Upper lobe of left lung (tissue), 6 donors: ENCODE data around the gene TMEM186. TPM values are rescaled to one million over a fixed set of nuclear protein-coding genes. Genes with fewer than 3 reads are reported as not detected.
A peak's percentile ranks its signal among the peaks of the same experiment; 100 is the strongest.

ENCODE experiments used
- ATAC-seq, 2 donors: fragments of 200-7000 bp; cut with Tn5 transposase; one replicate each; pipeline ENCODE4 v1.9.1; 2022; ENCODE audit warnings: mild to moderate bottlenecking in 2 of 2, moderate library complexity in 2 of 2; ENCODE audit not compliant: low FRiP score in 2 of 2
- DNase-seq, 2 donors: peaks; one replicate each; pipeline ENCODE4 v3.0.0-alpha.2; 2019 to 2020
- H3K27ac ChIP-seq, 4 donors: fragments of 200-600 bp; sonication (generic); one replicate each; pipeline ENCODE4 v1.5.1; 2016 to 2019
- H3K27me3 ChIP-seq, 4 donors: fragments of 200-600 bp; sonication (generic); one replicate each; pipeline ENCODE4 v1.5.1; 2017 to 2019
- H3K36me3 ChIP-seq, 4 donors: fragments of 200-600 bp; sonication (generic); one replicate each; pipeline ENCODE4 v1.5.1; 2016 to 2019
- H3K4me1 ChIP-seq, 4 donors: fragments of 200-600 bp; sonication (generic); one replicate each; pipeline ENCODE4 v1.5.1; 2018 to 2019
- H3K4me3 ChIP-seq, 4 donors: fragments of 200-600 bp; sonication (generic); one replicate each; pipeline ENCODE4 v1.5.1; 2017 to 2019; ENCODE audit warnings: mild to moderate bottlenecking in 2 of 4, moderate library complexity in 1 of 4
- H3K9me3 ChIP-seq, 4 donors: fragments of 200-600 bp; sonication (generic); one replicate each; pipeline ENCODE4 v1.5.1; 2018 to 2019
- EP300 ChIP-seq, 4 donors: sonication (generic); formaldehyde crosslinking; IDR thresholded peaks; one replicate each; pipeline ENCODE4 v1.5.1; 2017; ENCODE audit warnings: antibody characterized with exemption in 4 of 4, control low read depth in 2 of 4
- POLR2A ChIP-seq, 4 donors: fragments of 450-650 bp; IDR thresholded peaks; one replicate each; pipeline ENCODE4 v1.5.1; 2016 to 2017; ENCODE audit warnings: antibody characterized with exemption in 4 of 4, mild to moderate bottlenecking in 2 of 4
- POLR2AphosphoS5 ChIP-seq, 2 donors: sonication (generic); formaldehyde crosslinking; IDR thresholded peaks; one replicate each; pipeline ENCODE4 v1.5.1; 2017; ENCODE audit warnings: antibody characterized with exemption in 2 of 2
- WGBS, 2 donors: methylation state at CpG; one replicate each; pipeline ENCODE4 v1.1.5; 2017 to 2018; 5-methylcytosine and 5-hydroxymethylcytosine counted together
- total RNA-seq, 6 donors: library from RNA; depleted of rRNA in 4 of 6; stranded (reverse); fragments of >200 nt in 4 of 6; gene quantifications; one replicate each; pipeline versions ENCODE4 v1.1.0 to v1.2.1, GENCODE V29; 2016 to 2021
- TF ChIP-seq, protein P1 (sequence below), 6 experiments: fragments of 450-650 bp in 4 of 6; fragments of 200-600 bp in 2 of 6; sonication (generic) in 2 of 6; IDR thresholded peaks; one replicate each; pipeline ENCODE4 v1.5.1; 2016 to 2019; ENCODE audit warnings: antibody characterized with exemption in 6 of 6
- donor health status: DM: no; HTN: no; CAD: no; lungs with moderate emphysema.
- donor health status: DM: no; HTN: yes; CAD: no; lungs with severe emphysema.

TMEM186 gene
- total RNA-seq, 6 donors from 2014 or later: 4.2 to 10.7 (median 6.9) TPM

DNA sequence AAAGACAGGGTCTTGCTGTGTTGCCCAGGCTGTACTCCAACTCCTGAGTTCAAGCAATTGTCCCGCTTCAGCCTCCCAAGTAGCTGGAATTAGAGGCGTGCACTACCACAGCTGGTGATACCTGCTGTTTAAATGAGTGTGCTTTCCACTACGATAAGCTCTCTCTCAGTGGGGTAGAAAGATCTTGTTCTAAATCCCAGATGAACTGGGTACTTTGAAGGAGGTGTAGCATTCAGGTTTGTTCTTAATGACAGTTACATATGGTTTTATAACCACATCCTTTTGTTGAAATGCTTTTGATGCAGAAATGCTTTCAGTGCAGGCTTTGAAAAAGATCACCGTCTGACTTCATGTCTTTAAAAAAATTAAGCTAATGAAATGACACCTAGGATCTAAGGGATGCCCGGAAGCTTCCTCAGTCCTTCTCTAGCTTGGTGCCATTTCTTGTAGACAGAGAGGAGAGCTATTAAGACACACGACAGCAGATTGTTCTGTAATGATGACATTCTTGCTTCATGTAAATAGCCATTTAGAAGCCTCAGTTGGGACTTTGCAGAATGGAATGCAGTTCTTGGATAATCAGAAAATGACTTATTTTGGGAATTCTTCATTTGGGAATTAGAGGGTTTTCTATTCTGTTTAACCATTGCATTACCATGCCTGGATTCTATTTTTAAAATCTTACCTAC lies 19.7 kb upstream of the TMEM186 start:
- no peaks in the 10 kb centered on the region for H3K27me3 ChIP-seq
- WGBS, 2 donors: 81 to 82% methylated on average over 6 of the region's 6 CpGs
- ATAC-seq: no peak
- H3K4me3 ChIP-seq: no peak overlapping the region
- DNase-seq: no peak
- no peaks in the 10 kb centered on the region for H3K9me3 ChIP-seq
- peaks cover 25 to 92% (median 63%) of the 10 kb centered on the region in 4 donors for H3K36me3 ChIP-seq
- H3K4me1 ChIP-seq: peaks cover 0 to 6% (median 0%) of the 10 kb centered on the region in 4 donors
- no peak overlapping the region for H3K27ac ChIP-seq
- TF ChIP-seq, protein P1, sequence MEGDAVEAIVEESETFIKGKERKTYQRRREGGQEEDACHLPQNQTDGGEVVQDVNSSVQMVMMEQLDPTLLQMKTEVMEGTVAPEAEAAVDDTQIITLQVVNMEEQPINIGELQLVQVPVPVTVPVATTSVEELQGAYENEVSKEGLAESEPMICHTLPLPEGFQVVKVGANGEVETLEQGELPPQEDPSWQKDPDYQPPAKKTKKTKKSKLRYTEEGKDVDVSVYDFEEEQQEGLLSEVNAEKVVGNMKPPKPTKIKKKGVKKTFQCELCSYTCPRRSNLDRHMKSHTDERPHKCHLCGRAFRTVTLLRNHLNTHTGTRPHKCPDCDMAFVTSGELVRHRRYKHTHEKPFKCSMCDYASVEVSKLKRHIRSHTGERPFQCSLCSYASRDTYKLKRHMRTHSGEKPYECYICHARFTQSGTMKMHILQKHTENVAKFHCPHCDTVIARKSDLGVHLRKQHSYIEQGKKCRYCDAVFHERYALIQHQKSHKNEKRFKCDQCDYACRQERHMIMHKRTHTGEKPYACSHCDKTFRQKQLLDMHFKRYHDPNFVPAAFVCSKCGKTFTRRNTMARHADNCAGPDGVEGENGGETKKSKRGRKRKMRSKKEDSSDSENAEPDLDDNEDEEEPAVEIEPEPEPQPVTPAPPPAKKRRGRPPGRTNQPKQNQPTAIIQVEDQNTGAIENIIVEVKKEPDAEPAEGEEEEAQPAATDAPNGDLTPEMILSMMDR (IDR thresholded peaks at IDR 0.05): no peak
- TF ChIP-seq POLR2AphosphoS5 (IDR thresholded peaks at IDR 0.05) (no peak), POLR2A (IDR thresholded peaks at IDR 0.05) (no peak)

DNA sequence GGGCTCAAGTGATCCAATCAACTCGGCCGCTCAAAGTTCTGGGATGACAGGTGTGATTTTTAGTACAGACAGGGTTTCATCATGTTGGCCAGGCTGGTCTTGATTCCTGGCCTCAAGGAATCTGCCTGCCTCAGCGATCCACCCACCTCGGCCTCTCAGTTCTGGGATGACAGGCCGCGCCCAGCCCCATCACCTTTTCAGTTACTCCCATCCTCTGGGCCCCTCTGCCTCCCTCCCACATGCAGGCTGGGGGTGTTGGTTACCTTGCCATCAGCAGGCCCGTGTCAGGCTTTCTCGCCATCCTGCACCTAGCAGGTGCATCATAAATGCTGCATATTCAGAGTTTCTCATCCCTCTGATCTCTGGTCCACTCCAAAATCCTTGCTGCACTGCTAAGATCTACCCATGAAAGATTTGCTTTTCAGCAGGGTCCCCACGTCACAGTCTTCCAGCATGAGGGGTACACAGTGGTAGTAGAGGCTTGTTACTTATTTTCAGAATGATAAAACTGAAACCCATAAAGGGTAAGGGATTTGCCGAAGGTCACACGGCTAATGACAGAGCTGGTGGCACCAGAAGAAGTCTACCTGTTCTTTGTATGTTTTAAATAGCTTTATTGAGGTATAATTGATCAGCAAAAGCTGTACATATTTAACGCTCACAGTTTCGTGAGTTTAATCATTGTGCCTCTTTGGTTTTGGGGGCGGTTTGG lies 16.8 kb upstream of the TMEM186 start:
- 84 to 89% methylated on average over 14 of the region's 14 CpGs for WGBS, 2 donors
- no peak for TF ChIP-seq EP300 (IDR thresholded peaks at IDR 0.05)
- TF ChIP-seq POLR2A (IDR thresholded peaks at IDR 0.05): no peak
- no peak for TF ChIP-seq POLR2AphosphoS5 (IDR thresholded peaks at IDR 0.05)
- TF ChIP-seq, protein P1 (IDR thresholded peaks at IDR 0.05): no peak
- Histone ChIP-seq H3K4me3 (no peak overlapping the region), H3K36me3 (peaks cover 42 to 99% (median 79%) of the 10 kb centered on the region in 4 donors), H3K27me3 (no peaks in the 10 kb centered on the region), H3K27ac (no peak overlapping the region), H3K9me3 (no peaks in the 10 kb centered on the region), H3K4me1 (peaks cover 0 to 6% (median 0%) of the 10 kb centered on the region in 4 donors)
- ATAC-seq (no peak), DNase-seq (no peak)

DNA sequence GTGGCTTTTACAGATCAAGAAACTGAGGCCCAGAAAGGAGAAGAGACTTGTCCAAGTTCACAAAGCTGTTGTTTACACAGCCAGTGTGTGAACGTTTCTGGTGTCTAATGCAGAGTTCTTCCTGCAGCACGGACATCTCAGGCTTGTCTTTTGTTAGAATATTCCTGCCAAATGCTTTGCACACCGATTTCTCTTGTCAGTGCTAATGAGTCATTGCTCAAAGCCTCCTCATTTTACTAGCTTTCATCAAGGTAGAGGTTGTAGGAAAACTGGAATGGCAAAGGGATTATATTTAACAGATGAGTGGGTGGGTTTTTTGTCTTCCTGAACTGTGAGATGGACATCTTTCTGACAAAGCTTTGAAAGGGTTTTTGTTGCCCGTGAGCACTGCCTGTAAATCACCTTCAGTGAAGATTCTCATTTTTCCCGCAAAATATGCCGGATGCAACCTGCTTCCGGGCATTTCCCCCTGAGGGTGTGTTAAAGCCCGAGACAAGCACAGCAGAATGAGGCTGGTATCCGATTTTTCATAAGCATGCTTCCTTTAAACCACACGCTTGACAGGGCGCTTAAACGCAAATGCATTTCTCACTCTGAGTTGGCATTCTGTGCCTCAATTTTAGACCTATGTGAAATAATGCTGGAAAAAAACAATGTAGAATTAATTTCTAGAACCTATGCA lies 14.9 kb upstream of the TMEM186 start:
- TF ChIP-seq EP300 (IDR thresholded peaks at IDR 0.05): no peak
- no peak for TF ChIP-seq POLR2AphosphoS5 (IDR thresholded peaks at IDR 0.05)
- TF ChIP-seq, protein P1 (IDR thresholded peaks at IDR 0.05): no peak
- TF ChIP-seq POLR2A (IDR thresholded peaks at IDR 0.05): no peak
- ATAC-seq (no peak), DNase-seq (no peak)
- no peaks in the 10 kb centered on the region for H3K9me3 ChIP-seq
- H3K27ac ChIP-seq: no peak overlapping the region
- H3K27me3 ChIP-seq: no peaks in the 10 kb centered on the region
- no peaks in the 10 kb centered on the region for H3K4me1 ChIP-seq
- peaks cover 60 to 99% (median 84%) of the 10 kb centered on the region in 4 donors for H3K36me3 ChIP-seq
- WGBS, 2 donors: 74% methylated on average over 12 of the region's 12 CpGs
- no peak overlapping the region for H3K4me3 ChIP-seq

DNA sequence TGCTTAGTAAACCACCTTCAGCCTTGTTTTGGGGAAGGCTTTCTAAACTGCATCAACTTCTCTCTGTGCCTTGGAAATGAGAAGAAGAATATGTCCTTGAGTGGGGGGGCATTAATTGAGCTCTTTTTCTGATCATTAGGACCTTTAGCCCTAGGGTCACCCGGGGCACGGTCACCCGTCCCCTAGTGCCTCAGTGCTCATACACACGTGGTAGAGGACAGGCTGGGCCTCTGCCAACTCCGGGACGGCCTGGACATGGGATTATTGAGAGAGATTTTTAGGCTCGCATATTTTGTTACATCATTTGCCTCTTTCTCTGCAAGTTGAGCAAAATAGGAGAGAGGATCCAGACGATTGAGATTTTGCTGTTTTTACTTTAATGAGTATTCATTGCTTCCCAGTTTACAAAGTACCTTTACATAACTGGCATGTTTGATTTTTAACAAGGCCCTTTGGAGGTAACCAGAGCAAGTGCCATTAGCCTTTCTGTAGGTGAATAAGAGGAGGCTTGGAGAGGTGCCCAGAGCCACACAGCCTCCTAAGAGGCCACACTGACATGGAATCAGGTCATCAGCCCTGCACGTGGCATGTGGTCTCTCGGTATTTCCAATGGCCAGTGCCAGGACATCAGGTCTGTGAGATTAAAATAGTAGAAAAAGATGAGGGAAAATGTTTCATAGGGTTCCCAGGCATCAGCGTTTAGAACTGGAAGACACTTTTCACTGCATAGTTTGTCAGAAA lies 11.3 kb upstream of the TMEM186 start:
- peaks cover 61 to 100% (median 88%) of the 10 kb centered on the region in 4 donors for H3K36me3 ChIP-seq
- no peaks in the 10 kb centered on the region for H3K27me3 ChIP-seq
- peak in 1 of 2 donors; percentile 43 for DNase-seq
- no peaks in the 10 kb centered on the region for H3K9me3 ChIP-seq
- H3K4me1 ChIP-seq: no peaks in the 10 kb centered on the region
- no peak overlapping the region for H3K27ac ChIP-seq
- ATAC-seq: no peak
- TF ChIP-seq POLR2A (IDR thresholded peaks at IDR 0.05) (no peak), EP300 (IDR thresholded peaks at IDR 0.05) (no peak), POLR2AphosphoS5 (IDR thresholded peaks at IDR 0.05) (no peak)
- TF ChIP-seq, protein P1 (IDR thresholded peaks at IDR 0.05): no peak
- 81 to 83% methylated on average over 11 of the region's 11 CpGs for WGBS, 2 donors
- no peak overlapping the region for H3K4me3 ChIP-seq
